ENCODE data around the gene REC8. TPM values are rescaled to one million over a fixed set of nuclear protein-coding genes. Genes with fewer than 3 reads are reported as not detected.

The REC8 gene
- polyA plus RNA-seq, 1 donor (not counting 4 experiments of a cell fraction or from before 2014, with no cell fraction given), result 6.3 TPM

GRCh38 chr14:24155100-24155499, 16.8 kb upstream of the REC8 start:
- FAIRE-seq, result no peak
- no peak overlapping the region for H3K4me2 ChIP-seq (ENCODE audit: control insufficient read depth, extremely low read depth, insufficient read depth, low read depth, low read length)
- TF ChIP-seq CTCF (optimal IDR thresholded peaks at IDR 0.05 in 1 of 3, IDR thresholded peaks at IDR 0.05 in 1 of 3, conservative IDR thresholded peaks at IDR 0.05 in 1 of 3; ENCODE audit: extremely low read depth in 1 of 3, insufficient read depth in 2 of 3, low read length in 3 of 3), result no peak
- no peak for TF ChIP-seq EZH2 (IDR thresholded peaks at IDR 0.05; ENCODE audit: low read length)

GRCh38 chr14:24156840-24157239, 15.0 kb upstream of the REC8 start:
- H3K27me3 ChIP-seq (ENCODE audit: control insufficient read depth, extremely low read depth, insufficient read depth, low read length), result no peaks in the 10 kb centered on the region
- no peak overlapping the region for H3K4me2 ChIP-seq (ENCODE audit: control insufficient read depth, extremely low read depth, insufficient read depth, low read depth, low read length)
- DNase-seq (ENCODE audit: low read depth, low spot score) (no peak), FAIRE-seq (no peak)
- peaks cover 36 to 46% of the 10 kb centered on the region in 2 experiments for H3K36me3 ChIP-seq (ENCODE audit: control insufficient read depth in 2 of 2, extremely low read depth in 1 of 2, insufficient read depth in 2 of 2, low read length in 2 of 2)
- no peak overlapping the region for H3K4me3 ChIP-seq (ENCODE audit: control insufficient read depth in 2 of 3, extremely low read depth in 1 of 3, insufficient read depth in 2 of 3, low read depth in 1 of 3, low read length in 3 of 3)
- no peaks in the 10 kb centered on the region for H4K20me1 ChIP-seq (ENCODE audit: control insufficient read depth, extremely low read depth, insufficient read depth, low read length)
- no peak overlapping the region for H2AFZ ChIP-seq (ENCODE audit: control insufficient read depth, low read length)
- dilution Hi-C loops (cut with MboI; ENCODE audit: extremely low pct_ligation_motif_present, low sequenced_read_pairs), result no loop called here
- TF ChIP-seq CTCF (optimal IDR thresholded peaks at IDR 0.05 in 1 of 3, IDR thresholded peaks at IDR 0.05 in 1 of 3, conservative IDR thresholded peaks at IDR 0.05 in 1 of 3; ENCODE audit: extremely low read depth in 1 of 3, insufficient read depth in 2 of 3, low read length in 3 of 3) (no peak), EZH2 (IDR thresholded peaks at IDR 0.05; ENCODE audit: low read length) (no peak)
- H3K79me2 ChIP-seq (ENCODE audit: control insufficient read depth, insufficient read depth, low read length), result peaks cover 10% of the 10 kb centered on the region
- H3K9ac ChIP-seq (ENCODE audit: control insufficient read depth, extremely low read depth, insufficient read depth, low read length), result no peak overlapping the region
- no peaks in the 10 kb centered on the region for H3K9me3 ChIP-seq (ENCODE audit: control insufficient read depth, low read depth, low read length)
- no peaks in the 10 kb centered on the region for H3K9me1 ChIP-seq (ENCODE audit: control insufficient read depth, extremely low read depth, insufficient read depth, low read length)
- H3K4me1 ChIP-seq (ENCODE audit: control insufficient read depth, extremely low read depth, insufficient read depth, low read length), result peaks cover 11% of the 10 kb centered on the region
- H3K27ac ChIP-seq (ENCODE audit: control insufficient read depth, insufficient read depth, low read length), result no peak overlapping the region

More at GRCh38 chr14:24155100-24155499, 16.8 kb upstream of the REC8 start:
- Histone ChIP-seq H4K20me1 (ENCODE audit: control insufficient read depth, extremely low read depth, insufficient read depth, low read length) (no peaks in the 10 kb centered on the region), H2AFZ (ENCODE audit: control insufficient read depth, low read length) (no peak overlapping the region), H3K4me3 (ENCODE audit: control insufficient read depth in 2 of 3, extremely low read depth in 1 of 3, insufficient read depth in 2 of 3, low read depth in 1 of 3, low read length in 3 of 3) (no peak overlapping the region), H3K79me2 (ENCODE audit: control insufficient read depth, insufficient read depth, low read length) (peaks cover 14% of the 10 kb centered on the region), H3K4me1 (ENCODE audit: control insufficient read depth, extremely low read depth, insufficient read depth, low read length) (no peaks in the 10 kb centered on the region), H3K9me3 (ENCODE audit: control insufficient read depth, low read depth, low read length) (no peaks in the 10 kb centered on the region), H3K9me1 (ENCODE audit: control insufficient read depth, extremely low read depth, insufficient read depth, low read length) (no peaks in the 10 kb centered on the region), H3K27me3 (ENCODE audit: control insufficient read depth, extremely low read depth, insufficient read depth, low read length) (no peaks in the 10 kb centered on the region), H3K9ac (ENCODE audit: control insufficient read depth, extremely low read depth, insufficient read depth, low read length) (no peak overlapping the region), H3K36me3 (ENCODE audit: control insufficient read depth in 2 of 2, extremely low read depth in 1 of 2, insufficient read depth in 2 of 2, low read length in 2 of 2) (peaks cover 46 to 52% of the 10 kb centered on the region in 2 experiments), H3K27ac (ENCODE audit: control insufficient read depth, insufficient read depth, low read length) (no peak overlapping the region)
- dilution Hi-C loops (cut with MboI; ENCODE audit: extremely low pct_ligation_motif_present, low sequenced_read_pairs), result no loop called here
- no peak for DNase-seq (ENCODE audit: low read depth, low spot score)

Measured in keratinocyte (primary cell).